ENCODE measurements around the gene SHISA9.
"Not testable (repeated sequence)": the region's sequence is repeated elsewhere in the genome, so short reads cannot be mapped to it uniquely, and the experiment has no call there.

The SHISA9 gene

DNA sequence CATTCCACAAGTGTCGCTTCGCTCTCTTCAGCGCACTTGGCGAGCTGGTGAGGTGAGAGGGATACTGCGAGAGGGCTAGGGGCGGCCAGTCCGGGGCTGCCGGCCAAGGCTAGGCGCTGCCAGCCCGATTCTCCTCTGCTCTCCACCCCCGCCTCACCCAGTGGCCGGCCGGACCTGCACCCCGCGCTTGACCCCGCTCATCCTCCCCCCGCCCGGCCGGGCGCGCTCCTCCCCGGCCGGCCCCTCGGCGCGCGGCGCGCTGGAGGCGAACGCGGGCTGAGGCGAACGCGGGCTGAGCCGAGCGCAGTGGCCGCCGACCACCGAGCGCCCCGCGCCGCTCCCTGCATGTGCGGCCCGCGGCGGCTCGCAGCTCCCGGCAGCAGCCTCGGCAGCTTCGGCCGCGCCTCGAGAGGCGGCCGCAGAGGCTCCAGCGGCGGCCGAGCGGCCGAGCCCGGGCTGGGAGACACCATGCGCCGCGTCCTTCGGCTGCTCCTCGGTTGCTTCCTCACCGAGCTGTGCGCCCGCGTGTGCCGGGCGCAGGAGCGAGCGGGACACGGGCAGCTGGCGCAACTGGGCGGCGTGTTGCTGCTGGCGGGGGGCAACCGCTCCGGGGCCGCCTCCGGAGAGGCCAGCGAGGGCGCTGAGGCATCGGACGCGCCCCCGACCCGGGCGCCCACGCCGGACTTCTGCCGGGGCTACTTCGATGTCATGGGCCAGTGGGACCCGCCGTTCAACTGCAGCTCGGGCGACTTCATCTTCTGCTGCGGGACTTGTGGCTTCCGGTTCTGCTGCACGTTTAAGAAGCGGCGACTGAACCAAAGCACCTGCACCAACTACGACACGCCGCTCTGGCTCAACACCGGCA is at the start of gene SHISA9:
Gene SHISA9 (plus strand): TSS at position 2 of the 865 bp plus-strand sequence.
- DNase-seq (ENCODE audit: low read depth, low spot score), result no peak

DNA sequence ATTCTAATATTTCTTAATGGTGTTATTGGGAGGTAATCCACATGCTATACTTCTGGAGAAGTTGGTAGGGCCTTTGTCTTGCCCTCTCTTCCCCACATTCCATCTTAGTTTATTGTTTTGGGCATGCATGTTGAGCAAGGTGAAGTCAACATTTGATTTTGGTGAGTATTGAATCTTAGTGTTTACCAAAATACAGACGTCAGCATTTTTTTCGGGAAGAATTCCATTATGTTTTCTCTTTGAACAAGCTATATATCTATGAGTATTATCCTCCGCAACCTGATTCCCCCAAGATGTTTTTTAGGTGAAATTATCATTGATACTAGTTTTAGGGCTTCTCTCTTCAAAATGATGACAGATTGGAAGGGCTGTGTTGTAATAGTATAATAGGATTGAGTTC is 47.4 kb upstream of the SHISA9 start:
- DNase-seq (ENCODE audit: low read depth, low spot score), result no peak

DNA sequence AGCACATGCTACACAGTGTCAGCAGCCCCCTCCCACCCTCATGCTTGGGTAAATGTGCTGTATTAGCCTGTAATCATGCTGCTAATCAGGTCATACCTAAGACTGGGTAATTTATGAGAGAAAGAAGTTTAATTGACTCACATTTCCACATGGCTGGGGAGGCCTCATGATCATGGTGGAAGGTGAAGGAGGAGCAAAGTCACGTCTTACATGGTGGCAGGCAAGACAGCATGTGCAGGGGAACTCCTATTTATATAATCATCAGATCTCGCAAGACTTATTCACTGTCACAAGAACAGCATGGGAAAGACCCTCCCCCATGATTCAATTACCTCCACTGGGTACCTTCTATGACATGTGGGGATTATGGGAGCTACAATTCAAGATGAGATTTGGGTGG is 44.0 kb upstream of the SHISA9 start:
- not testable (repeated sequence) for DNase-seq (ENCODE audit: low read depth, low spot score)

DNA sequence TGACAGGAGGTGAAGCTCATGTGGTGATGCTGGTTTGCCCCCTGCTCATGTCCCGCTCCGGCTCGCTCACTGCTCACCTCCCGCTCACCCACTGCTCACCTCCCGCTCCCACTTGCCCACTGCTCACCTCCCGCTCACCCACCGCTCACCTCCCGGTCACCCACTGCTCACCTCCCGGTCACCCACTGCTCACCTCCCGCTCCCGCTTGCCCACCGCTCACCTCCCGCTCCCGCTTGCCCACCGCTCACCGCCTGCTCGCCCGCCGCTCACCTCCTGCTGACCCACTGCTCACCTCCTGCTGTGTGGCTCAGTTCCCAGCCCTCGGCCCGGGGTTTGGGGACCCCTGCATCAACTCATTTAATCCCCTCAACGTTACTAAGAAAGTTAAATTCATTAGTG is 39.1 kb upstream of the SHISA9 start:
- no peak for DNase-seq (ENCODE audit: low read depth, low spot score)

DNA sequence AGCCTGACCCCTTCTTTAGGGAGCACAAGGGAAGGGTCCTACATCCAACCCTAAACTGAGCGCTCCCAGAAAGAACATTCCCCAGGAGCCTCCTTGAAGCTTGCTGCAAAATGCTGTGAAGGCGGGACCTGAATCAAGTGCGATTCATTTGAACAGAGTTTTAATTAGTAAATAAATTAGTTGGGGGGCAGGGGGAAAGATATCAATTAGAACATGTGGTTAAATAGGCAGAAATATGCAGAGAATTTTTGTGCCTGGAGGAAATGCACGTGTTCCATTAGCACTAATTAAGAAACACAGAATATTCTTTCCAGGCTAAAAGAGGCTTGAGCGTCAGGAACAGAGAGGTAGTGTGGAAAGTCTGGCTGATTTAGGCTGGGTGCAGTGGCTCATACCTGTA is 38.5 kb upstream of the SHISA9 start:
- no peak for DNase-seq (ENCODE audit: low read depth, low spot score)

DNA sequence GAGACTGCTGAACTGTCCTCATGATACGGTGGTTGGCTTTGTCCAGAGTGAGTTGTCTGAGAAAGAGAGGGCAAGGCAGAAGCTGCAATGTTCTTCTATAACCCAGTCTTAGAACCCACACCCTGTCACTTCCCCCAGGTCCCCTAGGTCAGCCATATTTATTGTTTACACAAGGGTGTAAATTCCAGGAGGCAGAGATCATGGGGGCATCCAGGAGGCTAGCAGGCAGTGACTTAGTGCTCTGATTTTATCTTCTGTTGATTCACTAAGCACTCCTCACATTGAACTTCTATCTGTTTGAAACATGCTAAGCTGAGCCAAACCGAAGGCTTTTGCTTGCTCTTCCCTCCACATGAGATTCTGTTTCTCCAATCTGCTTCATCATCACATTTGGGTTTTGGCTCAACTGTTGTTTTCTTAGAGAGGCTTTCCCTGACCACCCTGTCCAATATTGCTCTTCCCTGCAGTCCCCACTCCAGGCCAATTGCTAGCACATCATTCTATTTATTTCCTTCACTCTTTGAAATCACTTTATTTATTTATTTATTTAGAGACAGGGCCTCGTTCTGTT is 34.3 kb upstream of the SHISA9 start:
- DNase-seq (ENCODE audit: low read depth, low spot score), result no peak

DNA sequence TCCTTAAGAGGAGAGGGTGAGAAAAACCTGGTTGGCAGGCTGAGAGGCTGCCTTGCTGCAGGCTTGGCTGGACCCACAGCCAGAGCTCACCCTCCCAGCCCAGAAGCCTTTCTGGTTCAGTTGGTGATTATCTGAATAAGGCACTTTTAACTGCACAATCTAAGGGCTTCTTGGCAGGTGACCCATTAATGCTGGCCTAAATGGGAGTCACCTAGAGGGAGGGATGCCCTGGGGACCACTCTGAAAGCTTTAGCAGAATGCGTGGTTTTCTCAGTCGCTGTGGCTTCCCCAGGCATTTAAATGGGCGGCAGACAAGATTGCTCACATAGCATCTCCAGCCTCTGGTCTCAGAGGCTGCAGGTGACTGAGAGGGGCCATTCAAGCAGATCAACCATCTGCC is 33.2 kb upstream of the SHISA9 start:
- DNase-seq (ENCODE audit: low read depth, low spot score), result no peak

DNA sequence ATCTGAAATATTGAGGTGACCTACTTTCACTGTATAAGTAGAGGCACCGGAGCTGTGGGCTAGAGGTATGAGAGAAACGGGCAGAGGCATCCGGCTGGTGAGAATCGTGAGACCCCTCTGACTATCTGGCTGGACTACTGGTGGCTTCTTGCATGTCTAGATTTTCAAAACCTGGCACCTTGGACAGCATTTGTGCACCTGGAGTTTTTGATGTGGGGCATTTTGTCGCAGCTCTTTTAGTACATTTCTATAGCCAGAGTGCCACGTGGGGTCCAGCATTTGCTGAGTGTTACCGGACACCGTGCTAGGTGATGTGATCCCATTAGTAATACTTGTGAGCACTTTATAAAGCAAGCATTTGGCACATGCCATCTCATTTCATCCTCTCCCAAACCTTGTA is 32.6 kb upstream of the SHISA9 start:
- no peak for DNase-seq (ENCODE audit: low read depth, low spot score)

DNA sequence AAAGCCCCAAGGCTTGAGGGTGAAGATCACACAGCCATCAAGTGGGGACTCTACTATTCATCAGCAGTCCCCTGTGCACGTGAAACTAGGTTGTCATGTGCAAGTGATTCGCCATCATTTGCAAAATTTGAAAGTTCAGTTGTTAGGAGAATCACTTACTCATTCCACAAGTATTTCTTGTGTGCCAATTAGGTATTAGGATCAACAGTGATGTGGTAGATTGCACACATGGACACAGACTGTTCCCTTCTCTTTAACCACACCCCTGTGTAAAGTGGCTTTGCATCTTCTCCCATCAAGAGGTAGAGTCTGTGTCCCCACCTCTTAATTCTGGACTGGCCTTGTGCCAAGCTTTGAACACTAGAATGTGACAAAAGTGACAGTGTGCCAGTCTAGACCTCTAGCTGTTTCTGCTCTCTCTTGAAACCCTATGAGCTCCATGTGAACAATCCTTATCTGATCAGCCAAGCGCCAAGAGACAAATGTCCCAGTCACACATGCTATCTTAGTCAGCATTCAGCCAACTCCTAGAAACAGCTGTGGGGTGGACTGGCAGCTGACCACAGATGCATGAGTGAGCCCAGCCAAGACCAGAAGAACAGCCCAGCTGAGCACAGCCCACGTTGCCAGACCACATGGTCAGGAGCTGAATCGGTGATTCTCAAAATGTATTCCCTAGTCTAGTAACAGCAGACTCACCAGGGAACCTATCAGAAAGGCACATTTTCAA is 31.5 kb upstream of the SHISA9 start:
- DNase-seq (ENCODE audit: low read depth, low spot score), result no peak

DNA sequence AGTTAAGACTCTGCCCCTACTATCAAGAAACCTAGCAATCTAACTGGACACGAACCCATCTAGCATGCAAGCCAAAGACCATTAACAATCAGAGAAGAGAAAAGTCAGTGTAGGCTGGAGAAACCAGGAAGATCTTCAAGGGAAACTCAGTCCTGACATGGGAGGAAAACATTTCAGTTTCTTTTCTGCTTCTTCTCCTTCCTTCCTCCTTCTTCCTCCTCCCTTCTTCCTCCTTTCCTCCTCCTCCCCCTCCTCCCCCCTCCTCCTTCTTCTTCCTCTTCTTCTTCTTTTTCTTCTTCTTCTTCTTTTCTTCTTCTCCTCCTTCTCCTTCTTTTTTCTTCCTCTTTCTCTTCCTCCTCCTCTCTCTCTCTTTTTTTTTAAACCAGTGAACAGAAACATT is 29.6 kb upstream of the SHISA9 start:
- DNase-seq (ENCODE audit: low read depth, low spot score), result no peak

DNA sequence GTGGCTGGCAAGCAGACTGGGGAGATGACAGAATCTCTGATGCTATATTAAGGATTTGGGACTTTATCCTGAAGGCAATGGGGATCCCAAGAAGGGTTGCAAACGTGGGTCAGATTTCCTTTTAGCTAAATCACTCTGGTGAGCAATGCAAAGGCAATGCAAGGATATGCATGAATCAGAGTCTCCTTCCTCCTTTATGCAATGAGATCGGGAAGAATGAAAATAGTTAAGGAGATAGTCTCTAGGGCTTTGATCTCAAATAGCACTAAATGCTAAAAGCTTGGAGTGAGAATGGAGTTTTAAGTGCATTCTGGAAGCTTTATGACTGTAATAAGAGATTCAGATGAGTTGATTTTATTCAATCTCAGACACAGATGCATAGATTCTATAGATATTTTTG is 27.2 kb upstream of the SHISA9 start:
- DNase-seq (ENCODE audit: low read depth, low spot score), result no peak

DNA sequence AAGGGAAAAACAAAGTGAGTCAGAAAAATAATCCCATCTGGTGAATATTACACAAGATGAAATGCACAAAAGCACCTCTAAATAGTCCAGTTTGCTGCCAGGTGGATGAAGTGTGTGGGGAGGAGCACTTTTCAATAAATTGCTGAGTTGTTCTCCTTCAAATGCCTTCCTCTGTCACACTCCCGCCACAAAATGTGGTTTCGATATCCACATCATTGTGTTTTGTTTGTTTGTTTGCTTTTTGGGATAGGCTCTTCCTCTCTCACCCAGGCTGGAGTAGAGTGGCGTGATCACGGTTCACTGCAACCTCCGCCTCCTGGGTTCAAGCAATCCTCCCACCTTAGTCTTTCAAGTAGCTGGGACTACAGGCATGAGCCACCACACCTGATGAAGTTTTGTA is 24.6 kb upstream of the SHISA9 start:
- no peak for DNase-seq (ENCODE audit: low read depth, low spot score)

DNA sequence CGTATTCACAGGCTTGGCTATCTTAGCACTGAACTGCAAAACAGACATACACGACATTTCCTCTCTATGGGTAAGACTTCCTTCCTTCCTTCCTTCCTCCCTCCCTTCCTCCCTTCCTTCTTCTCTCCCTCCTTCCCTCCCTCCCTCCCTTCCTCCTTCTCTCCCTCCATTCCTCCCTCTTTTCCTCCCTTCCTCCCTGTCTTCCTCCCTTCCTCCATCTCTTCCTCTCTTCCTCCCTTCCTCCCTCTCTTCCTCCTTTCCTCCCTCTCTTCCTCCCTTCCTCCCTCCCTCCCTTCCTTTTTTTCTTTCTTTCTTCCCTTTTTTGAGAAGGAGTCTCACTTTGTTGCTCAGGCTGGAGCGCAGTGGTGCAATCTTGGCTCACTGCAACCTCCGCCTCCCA is 22.4 kb upstream of the SHISA9 start:
- no peak for DNase-seq (ENCODE audit: low read depth, low spot score)

DNA sequence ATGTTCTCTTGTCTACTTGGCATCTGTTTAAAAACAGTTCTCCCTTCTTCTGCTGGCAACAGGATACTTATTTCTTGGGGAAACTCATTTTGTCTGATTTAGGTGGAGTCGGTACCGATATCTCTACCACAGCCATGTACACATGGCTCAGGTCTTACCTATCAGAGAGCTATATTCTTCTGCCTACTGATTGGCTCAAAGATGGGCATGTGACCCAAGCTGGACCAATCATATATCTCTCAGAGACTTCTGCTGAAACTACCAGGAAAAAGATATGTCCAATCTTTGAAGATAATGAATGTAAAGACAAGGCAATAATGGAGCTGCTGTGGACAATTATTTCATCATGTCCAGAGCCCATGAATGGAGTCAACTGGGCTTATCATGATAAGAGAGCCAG is 21.6 kb upstream of the SHISA9 start:
- no peak for DNase-seq (ENCODE audit: low read depth, low spot score)

DNA sequence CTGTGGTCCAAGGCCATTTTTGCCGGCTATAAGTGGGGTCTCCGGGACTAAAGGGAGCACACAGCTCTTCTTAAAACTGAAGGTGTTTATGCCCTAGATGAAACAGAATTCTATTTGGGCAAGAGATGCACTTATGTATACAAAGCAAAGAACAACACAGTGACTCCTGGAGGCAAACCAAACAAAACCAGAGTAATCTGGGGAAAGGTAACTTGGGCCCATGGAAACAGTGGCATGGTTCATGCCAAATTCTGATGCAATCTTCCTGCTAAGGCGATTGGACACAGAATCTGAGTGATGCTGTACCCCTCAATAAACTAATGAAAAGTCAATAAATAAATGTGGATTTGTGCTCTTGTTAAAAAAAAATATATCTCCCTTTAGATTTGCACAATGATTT is 20.2 kb upstream of the SHISA9 start:
- DNase-seq (ENCODE audit: low read depth, low spot score), result no peak

DNA sequence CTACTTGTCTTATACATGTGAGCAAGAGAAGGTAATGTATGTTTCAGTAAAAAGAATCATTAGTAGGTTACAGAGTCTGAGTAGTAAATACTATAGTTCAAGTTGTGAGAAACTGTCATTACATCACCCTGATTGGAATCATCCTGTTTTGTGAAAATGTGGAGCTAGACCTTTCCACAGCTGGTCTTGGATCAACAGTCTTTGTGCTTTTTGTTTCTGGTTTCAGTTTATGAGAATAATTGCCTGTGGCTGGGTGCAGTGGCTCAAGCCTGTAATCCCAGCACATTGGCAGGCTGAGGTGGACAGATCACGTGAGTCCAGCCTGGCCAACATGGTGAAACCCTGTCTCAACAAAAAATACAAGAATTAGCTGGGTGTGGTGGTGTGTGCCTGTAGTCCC is 19.7 kb upstream of the SHISA9 start:
- DNase-seq (ENCODE audit: low read depth, low spot score), result no peak

DNA sequence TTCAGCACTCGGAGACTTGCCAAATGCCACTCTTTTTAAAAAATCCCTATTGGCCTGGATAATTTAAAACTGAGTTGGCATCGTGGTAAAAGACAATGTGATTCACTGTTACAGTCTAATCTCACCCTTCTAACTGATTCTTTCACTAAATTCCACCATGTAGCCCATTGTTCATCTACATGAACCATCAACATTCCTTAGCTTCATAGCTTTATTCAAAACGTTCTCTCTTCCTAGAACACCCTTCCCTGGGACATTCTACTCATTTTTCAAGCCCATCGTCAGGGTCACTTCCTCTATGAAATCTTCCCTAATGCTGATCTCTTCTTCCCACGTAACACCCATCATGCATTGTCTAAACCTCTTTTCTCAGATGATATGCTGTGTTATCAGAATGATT is 15.7 kb upstream of the SHISA9 start:
- DNase-seq (ENCODE audit: low read depth, low spot score), result no peak

DNA sequence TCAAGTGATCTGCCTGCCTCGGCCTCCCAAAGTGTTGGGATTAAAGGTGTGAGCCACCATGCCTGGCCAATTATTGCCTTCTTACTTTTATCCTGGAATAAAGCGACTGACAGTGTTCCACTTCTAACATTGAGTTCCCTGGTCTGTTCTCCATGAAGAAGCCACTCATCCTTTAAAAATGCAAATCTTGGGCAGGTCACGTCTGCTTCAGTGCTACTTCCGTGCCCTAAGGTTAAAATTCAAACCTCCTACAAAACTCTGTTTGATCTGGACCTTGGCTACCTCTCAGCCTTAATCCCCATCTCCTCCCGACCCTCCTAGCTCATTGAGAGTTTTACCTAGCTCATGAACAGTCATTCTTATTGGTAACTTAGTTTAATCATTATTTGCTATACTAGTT is 9.6 kb upstream of the SHISA9 start:
- no peak for DNase-seq (ENCODE audit: low read depth, low spot score)

DNA sequence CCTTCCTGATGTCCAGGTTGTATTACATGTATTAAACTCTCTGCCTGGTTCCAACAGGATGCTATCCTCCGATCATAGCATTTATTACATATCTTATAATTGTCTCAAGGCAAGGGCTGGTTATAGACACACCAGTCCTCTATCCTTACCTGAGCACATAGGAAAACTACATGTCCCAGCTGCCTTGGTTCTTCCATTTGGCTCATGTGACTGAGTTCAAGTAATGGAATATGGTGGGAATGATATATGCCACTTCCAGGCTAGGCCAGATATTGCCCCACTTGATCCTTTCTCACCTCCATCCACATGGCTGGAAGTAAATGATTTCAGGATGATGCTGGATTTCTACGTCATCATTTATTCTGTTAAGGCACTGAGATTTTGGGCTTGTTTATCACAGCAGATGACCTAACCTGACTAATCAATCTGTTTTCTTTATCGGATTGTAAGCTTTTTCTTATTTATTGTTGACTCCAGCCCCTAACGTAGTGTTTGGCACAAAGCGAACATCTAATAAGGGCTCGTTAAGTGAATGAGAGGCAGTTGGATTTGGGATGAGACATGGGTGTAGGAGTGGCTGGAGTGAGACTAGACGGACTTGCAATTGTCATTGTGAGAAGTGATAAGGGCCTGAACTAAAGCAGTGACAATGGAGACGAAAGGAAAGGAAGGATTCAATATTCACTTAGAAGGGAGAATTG is 8.2 kb upstream of the SHISA9 start:
- DNase-seq (ENCODE audit: low read depth, low spot score), result no peak

DNA sequence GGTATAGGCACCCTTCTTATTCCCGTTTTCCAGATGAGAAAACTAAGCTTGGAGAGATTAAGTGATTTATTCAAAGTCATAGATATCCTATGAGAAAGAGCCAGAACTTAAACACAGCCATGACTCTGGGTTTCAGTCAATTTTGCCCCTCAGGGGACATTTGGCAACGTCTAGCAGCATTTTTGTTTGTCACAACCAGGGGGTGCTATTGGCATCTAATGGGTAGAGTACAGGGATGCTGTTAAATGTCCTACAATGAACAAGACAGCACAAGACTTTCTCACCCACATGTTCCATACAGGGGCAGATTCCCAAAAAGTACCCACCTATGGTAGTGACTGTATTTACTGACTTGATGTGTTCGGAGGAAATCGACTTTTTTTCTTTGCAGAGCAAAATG is 4.8 kb upstream of the SHISA9 start:
- DNase-seq (ENCODE audit: low read depth, low spot score), result no peak

DNA sequence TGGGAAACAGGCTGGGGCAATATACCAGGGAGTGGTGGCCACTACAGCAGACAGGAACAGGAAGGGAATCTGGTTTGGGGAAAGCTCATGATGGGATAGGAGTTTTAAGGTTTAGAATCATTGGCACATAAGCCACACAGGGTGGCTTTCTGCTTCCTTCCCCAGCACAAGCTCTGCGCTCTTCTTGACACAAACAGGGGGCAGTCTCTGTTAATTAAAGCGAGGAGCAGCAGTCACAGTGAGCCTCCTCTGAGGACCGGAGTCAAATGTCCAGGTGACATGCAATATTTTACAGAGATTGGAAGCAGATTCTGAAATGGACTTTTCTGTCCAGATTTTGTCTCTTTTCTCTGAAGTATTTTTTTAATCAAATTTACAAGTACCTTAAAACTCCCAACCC is 2.8 kb upstream of the SHISA9 start:
- DNase-seq (ENCODE audit: low read depth, low spot score), result no peak

DNA sequence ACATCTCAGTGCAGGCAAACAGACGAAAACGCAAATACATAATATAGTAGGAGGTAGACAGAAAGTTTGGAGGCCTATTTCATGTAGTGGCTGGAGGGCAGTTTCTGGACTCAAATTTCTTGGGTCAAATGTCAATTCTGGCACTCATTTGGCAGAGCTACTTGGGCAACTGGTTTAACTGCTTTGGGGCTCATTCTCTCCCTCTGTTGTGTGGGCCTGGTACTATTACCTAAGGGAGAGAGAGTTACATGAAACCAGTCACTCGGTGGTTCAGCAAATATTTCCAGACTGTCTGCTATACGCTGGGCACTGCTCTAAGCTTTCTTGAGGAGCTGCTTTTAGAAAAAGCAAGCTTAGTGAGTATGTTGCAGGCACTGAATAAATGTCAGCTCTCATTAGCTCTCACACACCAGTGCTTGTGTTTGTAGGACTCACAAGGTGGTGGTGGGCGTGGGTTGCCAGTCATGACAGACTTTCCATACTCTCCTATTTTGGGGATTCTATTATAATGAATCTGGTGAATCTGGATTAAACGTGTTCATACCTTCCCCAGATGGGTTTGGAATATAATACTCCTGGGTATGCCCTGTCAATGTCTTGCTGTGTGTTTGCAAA is 1.8 kb upstream of the SHISA9 start:
- no peak for DNase-seq (ENCODE audit: low read depth, low spot score)

Data from smooth muscle cell of the brain vasculature (primary cell).